ENCODE results near the gene C5orf47. TPM values are rescaled to one million over a fixed set of nuclear protein-coding genes. Genes with fewer than 3 reads are reported as not detected.

The C5orf47 gene
- total RNA-seq, 1 experiment from 2014 or later = not detected

Other genes with a start within 250 kb of the C5orf47 start
- 2.4 and 3.6 TPM in 2 replicates for gene CPEB4, start 100.8 kb upstream of the C5orf47 start, total RNA-seq (2014; rRNA removed; shearing (Covaris generic); ENCODE audit: low replicate concordance)
- gene NSG2, start 56.5 kb downstream of the C5orf47 start, total RNA-seq (2014; rRNA removed; shearing (Covaris generic); ENCODE audit: low replicate concordance) = not detected in 2 replicates

Measured in MG63 (cell line).